ENCODE data around the gene PATE1.

PATE1 gene

DNA sequence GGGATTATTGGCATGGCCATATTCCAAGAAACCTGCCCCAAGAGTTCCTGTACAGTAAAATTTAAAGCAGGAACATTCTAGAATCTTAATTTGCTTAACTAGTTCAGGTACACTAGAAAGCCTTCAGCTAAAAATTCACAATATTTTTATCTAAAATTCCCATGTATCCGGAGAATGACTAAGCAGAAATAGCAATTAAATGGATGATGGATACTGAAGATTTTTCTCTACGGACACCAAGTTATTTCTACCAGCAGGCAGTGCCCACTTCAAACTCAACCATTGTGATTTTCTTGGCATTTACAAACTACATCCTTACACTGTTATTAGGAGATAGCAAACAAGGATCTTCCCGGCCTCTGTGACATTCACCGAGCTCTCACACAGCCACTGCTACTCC, 44.7 kb downstream of the PATE1 start:
- DNase-seq (ENCODE audit: low spot score): no peak

DNA sequence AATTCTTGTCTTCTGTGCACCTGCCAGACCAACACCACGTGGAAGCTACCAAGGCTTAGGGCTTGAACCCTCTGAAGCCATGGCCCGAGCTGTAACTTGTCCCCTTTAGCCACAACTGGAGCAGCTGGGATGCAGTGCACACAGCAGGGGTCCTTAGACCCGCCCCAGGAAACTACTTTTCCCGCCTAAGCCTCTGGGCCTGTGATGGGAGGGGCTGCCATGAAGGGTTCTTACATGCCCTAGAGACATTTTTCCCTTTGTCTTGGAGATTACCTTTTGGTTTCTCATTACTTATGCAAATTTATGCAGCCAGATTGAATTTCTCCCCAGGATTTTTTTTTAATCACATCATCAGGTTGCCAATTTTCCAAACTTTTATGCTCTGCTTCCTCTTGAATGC, 51.6 kb downstream of the PATE1 start:
- no peak for DNase-seq (ENCODE audit: low spot score)

Data from Ammon's horn (tissue), 1 donor.